Uterus (tissue), 2 donors: ENCODE results near the gene CALCA.

Experiments used
- CTCF ChIP-seq, 4 experiments: fragments of 200-600 bp in 2 of 4; fragments of 450-650 bp in 2 of 4; sonication (generic) in 2 of 4; IDR thresholded peaks; one replicate each; pipeline ENCODE4 v1.5.1; 2016 to 2019; ENCODE audit warnings: antibody characterized with exemption in 4 of 4, mild to moderate bottlenecking in 2 of 4, moderate library complexity in 1 of 4
- POLR2A ChIP-seq, 2 donors: fragments of 450-650 bp; IDR thresholded peaks; one replicate each; pipeline ENCODE4 v1.6.1; 2016; ENCODE audit warnings: antibody characterized with exemption in 2 of 2, mild to moderate bottlenecking in 1 of 2, moderate library complexity in 1 of 2

GRCh38 chr11:14942745-14943144 is 29.4 kb downstream of the CALCA start:
- TF ChIP-seq CTCF (IDR thresholded peaks at IDR 0.05) (no peak), POLR2A (IDR thresholded peaks at IDR 0.05) (no peak)
